Fibroblast of upper back skin (primary cell): ENCODE measurements around the gene KRTAP5-6.

ENCODE experiments used
- DNase-seq: peaks from one replicate; pipeline ENCODE4 v3.0.0-alpha.2; 2013

Gene KRTAP5-6

DNA sequence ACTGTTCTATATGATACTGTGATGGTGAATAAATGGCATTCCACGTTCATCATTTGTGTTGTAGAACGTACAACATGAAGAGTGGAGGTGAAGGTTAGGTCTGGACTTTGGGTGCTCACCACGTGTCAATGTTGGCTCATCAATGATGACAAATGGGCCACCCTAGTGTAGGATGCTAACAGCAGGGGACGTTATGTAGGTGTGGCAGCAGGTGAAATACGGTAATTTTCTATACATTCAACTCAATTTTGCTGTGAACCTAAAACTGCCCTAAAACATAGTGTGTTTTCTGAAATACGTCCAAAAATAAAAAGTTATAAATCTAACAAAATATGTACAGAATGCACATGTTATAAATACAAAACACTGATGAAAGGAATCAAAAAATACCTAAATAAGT, 6.2 kb downstream of the KRTAP5-6 start:
- no peak for DNase-seq

DNA sequence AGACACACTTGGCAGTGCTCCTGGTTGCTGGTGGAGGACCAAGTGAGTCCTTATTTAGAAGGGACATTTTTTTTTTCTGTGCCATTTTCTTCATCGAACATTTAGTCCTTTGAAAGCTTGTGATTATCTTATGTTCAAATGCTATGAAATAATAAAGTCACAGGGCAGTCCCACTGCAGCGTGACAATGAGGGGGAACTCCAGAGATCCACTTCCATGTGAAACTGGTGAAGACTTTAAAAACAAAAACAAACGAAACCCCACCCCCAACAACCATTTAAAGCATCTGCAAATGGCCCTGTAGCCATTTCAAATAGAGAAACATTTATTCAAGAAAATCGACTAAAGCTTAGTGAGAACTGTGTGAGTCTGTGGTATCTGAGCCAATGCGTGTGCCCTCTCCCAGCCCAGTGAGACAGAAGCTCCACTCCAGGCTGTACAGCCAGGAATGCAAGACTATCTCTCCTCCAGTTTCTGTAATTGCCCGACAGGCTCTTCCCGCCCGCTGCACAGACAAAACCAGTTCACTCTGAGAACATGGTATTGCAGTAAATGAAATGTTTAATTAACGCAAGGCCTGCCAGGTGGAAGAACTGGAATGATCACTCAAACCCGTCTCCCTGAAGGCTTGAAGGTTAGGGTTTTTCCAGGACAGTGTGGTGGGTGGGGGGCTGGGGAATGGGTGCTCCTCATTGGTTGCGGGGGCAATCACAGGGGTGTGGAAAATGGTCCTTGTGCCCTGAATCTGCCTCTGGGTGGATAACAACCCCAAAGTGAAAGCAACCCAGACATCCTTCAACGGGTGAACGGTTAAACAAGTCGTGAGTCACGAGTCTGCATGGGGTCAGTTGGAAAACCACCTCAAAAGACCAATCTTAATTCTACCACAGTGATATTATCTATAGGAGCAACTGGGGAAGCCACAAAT, 8.4 kb downstream of the KRTAP5-6 start:
- no peak for DNase-seq

DNA sequence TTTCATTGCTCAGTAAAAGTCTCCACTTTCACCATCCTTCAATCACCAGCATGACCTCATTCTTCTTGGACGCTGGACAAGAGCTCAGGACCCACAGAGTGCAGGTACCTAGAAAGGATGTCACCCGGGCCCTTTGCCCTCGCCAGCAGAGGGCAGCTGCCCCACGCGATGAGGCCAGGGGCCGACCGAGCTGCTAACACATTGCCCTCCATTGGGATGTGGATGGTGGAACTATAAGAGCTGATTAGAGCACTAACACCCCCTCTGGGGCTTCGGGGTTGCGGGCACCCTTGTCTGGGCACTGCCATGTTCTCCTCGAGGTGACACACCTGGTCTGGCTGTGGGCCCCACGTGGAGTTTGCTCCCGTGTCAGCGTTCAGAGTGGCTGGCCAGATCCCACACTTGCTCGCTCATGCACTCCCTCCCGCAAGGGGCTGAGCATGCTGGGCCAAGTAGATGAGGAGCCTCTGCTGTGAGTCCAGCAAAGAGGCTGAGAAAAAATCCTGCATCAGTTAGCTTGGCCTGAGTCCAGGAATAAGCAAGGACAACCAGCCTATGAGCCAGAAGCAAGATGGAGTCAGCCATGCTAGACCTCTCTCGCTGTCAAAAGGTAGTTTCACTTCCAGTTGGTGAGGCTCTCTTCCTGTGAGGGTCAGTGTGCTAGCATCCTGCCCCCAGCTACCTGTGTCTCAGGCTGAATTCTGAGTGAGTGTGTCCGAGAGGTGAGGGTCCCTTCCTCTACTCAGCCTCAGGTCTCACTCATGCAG, 9.8 kb downstream of the KRTAP5-6 start:
- DNase-seq, result no peak

DNA sequence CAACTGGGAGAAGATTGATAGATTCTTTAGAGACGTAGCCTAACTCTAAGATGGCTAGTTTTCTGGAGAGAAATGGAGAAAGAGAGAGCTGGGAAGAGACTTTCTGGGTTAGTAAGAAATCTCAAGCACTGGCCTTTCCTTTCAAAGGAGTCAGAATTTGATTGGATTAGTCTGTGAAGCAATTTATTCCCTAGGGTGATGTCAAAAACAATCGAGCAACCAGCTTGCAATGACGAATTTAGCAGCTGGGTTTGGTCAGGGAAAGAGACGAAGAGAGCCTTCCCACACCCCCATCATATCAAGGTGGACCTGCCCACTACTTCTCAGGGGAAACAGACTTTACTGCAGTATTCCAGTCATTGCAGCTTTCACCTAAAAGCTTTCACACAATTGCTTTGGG, 10.8 kb downstream of the KRTAP5-6 start:
- no peak for DNase-seq

DNA sequence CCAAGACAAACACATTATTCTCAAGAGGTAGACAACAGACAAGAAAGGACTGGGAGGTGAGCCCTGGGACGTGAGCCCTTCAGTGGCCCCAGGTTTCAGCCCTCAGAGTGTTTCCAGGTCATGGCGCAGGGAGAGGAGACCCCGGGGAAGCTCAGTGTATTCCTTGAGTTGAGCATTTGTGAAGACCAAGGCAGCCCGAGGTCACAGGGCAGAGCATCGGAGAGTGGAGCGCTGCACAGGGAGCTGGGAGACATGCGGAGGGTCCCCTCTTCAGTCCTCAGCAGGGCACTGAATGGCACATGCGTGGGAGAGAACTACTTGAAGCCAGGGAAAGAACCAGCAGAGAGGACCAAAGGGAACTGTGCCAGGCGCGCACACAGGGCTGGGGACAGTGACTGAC, 11.7 kb downstream of the KRTAP5-6 start:
- no peak for DNase-seq

DNA sequence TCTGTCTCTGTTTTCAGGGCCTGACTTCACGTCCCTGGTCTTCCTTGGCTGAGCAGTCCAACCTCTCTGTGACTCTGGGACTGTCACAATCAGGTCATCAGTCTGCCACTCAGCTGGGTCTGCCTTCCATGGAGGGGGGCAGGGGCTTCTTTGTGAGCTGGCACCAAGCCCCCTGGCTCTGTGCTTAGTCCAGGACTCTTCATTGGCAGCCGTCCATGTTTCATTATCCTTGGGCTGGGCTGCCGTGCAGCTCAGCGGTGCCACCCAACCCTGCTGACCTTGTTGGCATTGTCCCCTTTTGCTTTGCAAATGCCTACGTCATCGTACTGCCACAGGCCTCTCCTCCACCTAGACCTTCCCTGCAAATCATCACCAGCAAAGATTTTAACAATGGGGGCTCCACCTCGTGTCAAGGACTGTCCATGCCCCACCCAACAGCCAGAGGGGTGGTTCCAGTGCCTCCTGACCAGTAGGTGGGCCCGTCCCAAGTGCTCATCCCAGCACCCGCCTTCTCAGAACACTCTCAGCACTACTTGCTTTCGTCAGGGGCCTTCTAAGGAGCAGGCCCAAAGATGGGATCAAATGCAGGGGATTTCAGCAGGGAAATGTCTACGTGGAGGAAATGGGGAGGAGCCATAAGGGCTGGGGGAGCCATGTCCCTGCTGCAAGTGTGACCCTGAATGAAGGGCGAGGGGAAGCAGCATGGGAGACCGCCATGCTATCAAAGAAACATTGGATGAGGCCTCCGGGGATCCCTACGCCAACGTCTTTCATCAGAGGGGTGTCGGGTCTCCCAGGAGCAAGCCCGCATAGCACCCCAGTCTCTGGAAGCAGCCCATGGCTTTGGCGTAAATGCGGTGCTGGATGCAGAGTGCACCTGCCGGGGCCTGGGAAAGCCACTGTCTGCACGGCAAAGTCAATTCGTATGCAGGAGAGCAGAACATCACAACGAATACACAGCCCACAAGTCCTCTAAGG, 18.2 kb downstream of the KRTAP5-6 start:
- DNase-seq, result no peak

DNA sequence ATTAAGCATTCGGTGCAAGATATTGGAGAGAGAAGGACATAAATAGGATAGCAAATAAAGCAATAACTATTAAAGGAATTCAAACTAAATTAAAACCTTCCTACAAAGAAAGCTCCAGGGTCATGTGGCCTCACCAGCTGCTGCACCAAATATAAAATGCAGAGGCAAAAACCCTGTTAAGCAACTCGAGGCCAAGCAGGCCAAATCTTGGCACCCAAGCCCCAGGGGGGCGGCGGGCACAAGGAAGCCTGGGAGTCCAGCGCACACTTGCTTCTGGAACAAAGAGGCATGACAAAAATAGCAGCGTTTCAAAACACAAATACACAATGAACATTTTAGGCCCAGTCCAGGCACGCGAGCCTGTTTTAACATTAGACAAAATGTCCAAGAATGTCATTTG, 20.8 kb downstream of the KRTAP5-6 start:
- no peak for DNase-seq

DNA sequence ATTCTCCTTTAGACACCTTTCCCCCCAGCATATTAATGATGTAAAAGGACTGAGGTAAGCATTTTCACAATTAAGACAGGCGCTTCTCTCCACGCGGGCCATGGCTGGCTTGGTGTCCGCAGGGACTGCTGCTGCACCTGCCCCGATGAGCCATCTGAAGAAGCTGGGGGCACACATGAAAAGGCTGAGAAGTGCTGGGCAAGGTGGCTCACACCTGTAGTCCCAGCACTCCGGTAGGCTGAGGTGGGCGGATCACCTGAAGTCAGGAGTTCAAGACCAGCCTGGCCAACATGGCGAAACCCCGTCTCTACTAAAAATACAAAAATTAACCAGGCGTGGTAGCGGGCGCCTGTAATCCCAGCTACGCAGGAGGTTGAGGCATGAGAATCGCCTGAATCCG, 21.3 kb downstream of the KRTAP5-6 start:
- DNase-seq, result no peak

DNA sequence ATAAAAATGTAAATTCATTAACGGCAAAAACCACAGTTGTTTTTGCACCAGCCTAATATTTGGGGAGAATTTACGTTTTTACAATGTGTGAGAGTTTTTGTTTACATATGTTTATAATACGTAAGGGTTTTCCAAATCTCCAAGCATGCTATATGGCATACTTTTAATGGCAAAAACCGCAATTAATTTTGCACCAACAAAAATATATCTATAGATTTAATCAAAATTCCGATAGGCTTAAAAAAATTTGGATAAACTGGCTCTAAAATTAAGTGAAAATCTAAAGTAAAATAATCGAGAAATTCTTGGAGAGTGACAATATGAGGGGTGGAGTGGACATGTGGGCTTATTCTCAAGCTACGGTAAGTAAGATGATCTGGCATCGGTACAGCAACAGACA, 22.8 kb downstream of the KRTAP5-6 start:
- no peak for DNase-seq

DNA sequence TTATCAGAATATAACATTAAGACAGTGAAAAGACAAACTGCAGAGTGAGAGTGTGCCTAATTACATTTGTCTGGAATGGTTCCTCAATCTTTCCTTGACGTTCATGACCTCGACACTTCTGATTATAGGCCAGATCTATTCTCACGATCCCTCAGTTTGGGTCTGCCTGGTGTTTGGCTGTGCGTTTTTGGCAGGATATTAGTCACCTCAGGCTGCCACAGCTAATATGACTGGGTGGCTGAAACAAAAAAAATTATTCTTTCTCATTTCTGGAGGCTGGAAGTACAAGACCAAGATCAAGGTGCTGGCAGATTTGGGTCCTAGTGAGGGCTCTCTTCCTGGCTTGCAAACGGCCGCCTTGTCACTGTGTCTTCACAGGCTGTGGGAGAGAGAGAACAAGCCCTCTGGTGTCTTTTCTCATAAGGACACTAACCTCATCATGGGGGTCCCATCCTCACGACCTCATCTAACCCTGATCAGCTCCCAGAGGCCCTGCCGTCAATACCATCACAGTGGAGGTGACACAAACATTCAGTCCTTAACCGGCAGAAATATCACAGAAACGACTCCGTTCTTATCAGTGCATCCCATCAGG, 30.2 kb downstream of the KRTAP5-6 start:
- no peak for DNase-seq

DNA sequence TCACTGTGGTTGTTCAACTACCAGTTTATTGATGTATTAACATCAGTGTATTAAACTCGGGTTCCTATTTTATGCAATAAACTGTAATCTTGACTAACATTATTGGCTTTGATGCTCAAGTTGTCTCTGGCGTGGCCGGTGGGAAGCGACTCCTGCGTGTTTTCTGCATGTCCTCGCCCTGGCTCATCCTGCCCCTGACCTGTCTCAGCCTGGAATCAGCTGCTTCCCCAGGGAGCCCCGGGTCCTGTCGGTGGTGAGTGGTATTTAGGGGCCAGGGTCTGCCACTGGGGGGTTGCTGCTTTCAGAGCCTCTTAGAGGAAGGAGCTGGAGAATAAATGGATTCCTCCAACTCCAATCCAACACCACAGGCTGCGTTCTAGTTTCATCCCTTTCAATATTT, 30.9 kb downstream of the KRTAP5-6 start:
- DNase-seq, result no peak

DNA sequence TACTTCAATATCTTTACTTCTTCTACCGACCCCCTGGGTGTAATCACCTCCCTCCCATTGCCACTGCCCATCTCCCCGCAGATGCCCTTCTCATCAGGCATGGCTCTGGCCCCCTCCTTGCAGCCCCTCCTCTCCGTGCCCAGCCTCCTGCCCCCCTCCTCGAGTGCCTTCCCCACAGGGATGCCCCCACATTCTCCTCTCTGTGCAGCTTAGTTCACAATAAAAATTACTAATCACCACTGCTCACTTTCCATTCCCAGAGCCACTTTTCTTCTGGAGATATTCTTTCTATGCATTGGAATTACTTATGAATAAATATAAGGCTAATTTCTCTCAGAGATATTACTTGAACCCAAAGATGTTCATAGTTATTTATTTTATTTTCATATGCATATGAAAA, 31.3 kb downstream of the KRTAP5-6 start:
- no peak for DNase-seq

DNA sequence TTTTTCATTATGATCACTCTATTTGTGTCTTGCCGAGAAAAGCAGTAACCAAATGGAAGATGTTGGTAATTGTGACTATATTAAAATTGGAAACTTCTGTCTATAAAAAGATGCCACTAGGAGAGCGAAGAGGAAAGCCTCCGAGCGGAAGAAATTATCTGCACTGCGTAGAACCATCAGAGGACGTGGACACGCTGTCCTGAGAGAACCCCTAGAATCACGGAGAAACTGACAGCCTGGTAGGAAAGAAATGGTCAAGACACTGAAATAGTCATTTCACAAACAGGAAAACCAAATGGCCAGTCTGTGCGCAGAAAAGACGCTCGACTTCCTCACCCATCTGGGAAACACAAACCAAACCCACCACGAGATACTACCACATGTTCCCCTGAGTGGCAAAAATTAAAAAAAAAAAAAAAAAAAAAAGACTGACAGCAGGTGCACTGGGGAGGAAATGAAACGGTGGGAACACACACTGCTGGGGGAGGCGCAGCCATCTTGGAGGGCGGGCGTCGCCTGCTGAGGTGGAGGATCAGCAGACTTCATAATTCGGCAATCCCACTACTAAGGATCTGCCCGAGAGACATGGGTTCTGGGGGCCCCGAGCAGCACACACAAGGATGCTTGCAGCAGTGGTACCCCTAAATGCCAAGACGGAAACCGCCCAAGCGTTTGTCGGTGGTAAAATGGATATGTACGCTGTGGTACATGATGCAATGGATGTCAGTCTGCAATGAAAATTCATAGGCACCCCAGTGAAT, 32.1 kb downstream of the KRTAP5-6 start:
- DNase-seq, result no peak

DNA sequence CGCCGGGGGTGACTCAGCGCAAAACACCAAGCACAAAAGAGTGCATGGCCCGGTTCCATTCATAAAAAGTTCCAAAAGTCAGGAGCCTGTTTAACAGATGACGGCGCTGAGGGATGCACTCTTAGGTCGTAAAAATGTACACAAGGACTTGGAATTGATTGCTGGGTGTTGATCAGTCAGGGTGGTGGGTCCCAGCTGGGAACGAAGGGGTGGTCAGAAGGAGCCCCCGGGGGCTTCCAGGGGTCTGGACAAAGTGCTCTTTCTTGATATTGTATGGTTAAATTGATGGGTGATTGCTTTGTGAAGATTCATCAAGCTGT, 32.7 kb downstream of the KRTAP5-6 start:
- no peak for DNase-seq

DNA sequence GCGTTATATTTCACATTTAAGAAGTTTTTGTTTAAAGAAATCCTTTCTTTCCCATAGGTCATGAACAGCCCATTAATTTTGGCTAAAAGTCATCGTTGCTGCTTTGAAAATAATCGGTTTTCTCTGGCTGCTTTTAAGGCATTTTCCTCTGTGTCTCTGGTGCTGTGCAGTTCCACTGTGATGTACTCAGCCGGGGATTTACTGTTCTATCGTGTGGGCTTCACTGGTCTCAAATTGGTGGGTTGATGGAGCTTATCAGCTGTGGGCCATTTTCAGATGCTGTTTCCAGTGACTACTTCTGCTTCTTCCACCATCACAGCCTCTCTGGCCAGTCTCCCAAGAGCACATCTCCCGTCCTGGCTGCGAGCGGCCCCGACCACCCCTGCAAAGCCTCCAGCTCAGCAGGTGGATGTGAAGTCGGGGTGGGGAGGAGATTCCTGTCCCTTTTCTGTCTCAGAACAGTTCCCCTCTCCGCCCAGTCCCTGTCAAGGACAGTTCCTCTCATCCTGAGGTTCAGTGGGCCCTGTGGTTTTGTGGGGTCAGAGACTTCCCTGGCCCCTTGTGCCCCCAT, 33.1 kb downstream of the KRTAP5-6 start:
- DNase-seq, result no peak

DNA sequence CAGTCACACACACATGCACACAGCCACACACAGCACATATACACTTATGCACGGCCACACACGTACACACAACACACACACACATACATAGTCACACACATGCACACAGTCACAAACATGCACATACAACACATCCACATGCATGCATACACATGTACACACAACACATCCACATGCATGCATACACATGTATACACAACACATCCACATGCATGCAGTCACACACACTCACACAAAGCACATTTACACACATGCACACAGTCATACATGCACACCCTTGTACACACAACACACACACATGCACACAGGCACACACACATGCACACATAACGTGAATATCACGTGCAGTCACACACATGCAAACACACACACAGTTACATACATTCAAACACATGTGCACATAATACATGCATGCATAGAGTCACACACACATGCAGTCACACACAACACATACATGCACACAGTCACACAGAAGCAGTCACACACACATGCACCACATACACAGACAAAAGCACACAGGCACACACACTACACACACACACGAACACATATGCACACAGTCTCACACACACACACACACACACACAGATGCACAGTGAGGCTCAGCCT, 34.6 kb downstream of the KRTAP5-6 start:
- DNase-seq, result no peak

DNA sequence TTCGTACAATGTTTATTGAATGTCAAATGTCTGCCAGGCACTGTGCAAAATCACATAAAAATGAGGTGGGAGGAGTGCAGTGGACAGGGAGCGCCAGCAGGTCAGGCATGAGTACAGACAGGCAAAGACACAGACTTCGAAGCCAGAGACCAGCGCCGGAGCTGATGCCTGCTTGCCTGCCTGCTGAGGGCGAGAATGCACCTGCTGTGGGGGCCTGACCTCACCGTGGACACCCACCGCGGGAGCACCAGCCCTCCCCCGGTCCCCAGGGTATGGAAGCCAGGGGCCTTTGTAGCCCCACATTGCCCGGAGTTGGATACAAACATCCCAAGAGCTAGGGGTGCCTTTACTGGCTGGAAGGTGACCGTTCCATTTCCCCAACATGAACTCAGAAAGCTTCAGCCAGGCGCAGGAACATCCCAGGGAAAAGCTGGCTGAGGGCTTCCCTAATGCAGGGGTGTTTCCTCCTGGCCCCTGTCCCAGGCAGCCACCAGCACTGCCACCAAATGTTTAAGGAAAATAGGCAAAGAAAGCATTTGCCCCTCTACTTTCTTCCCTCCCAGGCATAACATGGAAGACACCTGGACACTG, 35.5 kb downstream of the KRTAP5-6 start:
- DNase-seq, result no peak

DNA sequence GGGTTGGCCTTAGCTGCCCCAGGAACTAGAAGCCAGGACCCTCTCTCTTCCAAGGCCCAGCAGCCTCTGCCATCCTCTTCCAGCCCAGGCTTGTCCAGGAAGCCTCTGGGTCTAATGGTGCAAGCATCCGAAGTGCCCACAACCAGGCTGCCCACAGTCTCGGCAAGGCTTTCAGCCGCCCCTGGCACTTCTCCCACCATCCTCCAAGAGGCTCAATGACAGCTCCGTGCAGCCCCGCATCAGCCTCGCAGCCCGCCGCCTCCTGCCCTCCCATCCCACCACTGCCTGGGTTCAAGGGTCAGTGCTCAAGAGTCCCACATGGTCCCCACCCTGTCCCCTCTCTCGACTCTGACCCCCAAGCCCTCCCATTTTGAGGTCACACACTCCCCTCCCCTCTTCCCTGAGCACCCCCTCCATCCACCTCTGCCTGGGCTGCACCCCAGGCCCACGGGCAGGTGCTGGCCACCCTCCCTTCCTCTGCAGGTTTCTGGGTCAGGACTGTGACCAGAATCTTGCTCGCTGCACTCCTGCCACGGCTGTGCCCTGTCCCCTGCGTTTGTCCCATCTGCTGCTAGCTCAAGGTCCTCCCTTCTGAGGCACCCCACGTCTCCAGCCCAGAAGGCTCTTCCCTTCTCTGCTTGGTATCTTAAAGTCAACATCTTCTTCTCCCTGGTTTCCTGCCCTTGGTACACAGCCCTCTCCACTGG, 36.2 kb downstream of the KRTAP5-6 start:
- DNase-seq, result no peak

DNA sequence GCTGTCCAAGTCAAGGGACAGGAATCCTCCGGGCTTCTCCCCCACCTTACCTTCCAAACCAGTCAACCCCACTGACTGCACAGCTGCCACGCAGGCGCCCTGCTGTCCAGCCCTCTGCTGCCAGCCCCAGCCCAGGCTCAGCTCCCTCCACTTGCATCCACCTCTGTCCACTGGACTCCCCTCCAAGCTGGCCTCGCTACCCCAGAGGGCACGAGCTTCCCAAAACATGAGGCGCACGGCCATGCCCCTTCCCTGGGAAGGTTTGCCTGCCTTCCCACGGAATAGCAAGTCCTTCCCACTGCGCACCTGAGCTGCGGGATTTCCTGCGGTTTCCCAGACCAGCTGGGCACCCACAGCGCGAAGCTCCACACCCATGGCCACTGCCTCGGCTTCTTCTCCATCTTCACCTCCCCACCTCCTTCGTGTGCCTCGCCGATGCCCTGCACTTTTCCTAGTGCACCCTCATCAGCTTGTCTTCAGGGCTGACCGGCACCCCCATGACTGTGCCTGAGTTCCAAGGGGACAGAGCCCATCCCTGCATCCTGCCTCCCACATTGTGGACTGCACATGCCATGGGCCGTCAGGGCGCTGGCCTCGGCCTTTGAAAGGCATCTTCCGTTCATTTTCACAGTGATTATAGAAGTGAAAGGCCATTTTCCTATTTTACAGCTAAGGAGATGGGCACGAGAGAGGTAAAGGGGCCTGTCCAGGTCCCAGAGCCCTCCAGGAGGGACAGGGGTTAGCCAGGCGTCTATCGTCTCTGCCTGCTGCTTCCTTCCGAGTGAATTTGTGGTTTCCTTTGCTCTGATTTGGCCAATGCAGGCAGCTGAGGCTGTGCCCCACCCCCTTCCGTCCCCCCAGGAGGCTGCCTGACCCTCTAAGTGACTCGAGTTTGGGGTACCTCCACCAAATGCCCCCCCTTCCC, 37.0 kb downstream of the KRTAP5-6 start:
- DNase-seq, result no peak
